HepG2 (cell line): ENCODE measurements around the gene PMM2. TPM values are rescaled to one million over a fixed set of nuclear protein-coding genes. Genes with fewer than 3 reads are reported as not detected.

Experiments
- ATF7 ChIP-seq, 2 experiments: fragments of 450-650 bp in 1 of 2; sonication (generic) in 1 of 2; formaldehyde crosslinking in 1 of 2; IDR thresholded peaks; 2 replicates each; pipeline versions ENCODE4 v1.4.0 to v1.6.1; 2016 to 2020; ENCODE audit warnings: antibody characterized with exemption in 1 of 2, mild to moderate bottlenecking in 1 of 2, missing genetic modification reagents in 1 of 2
- CBX5 ChIP-seq: sonication (generic); formaldehyde crosslinking; IDR thresholded peaks from 2 replicates; pipeline ENCODE4 v1.4.0; 2020; ENCODE audit warnings: missing genetic modification reagents, borderline replicate concordance
- CERS6 ChIP-seq: sonication (generic); formaldehyde crosslinking; IDR thresholded peaks from 2 replicates; pipeline ENCODE4 v1.5.0; 2020; ENCODE audit warnings: missing genetic modification reagents
- CHD2 ChIP-seq: IDR thresholded peaks from 2 replicates; pipeline ENCODE4 v1.6.1; 2011; ENCODE audit warnings: low read depth, low read length, improper control_type of control experiment
- E2F2 ChIP-seq: sonication (generic); formaldehyde crosslinking; IDR thresholded peaks from 2 replicates; pipeline ENCODE4 v1.4.0; 2020; ENCODE audit warnings: missing genetic modification reagents, borderline replicate concordance
- ETV6 ChIP-seq: sonication (generic); formaldehyde crosslinking; conservative IDR thresholded peaks from 2 replicates; pipeline ENCODE4 v1.4.0; 2020; ENCODE audit warnings: missing genetic modification reagents
- FOXJ3 ChIP-seq: sonication (generic); formaldehyde crosslinking; IDR thresholded peaks from 2 replicates; pipeline ENCODE4 v1.4.0; 2020; ENCODE audit warnings: missing genetic modification reagents, mild to moderate bottlenecking, borderline replicate concordance
- FOXK1 ChIP-seq: sonication (generic); formaldehyde crosslinking; IDR thresholded peaks from 2 replicates; pipeline ENCODE4 v1.4.0; 2020; ENCODE audit warnings: low read depth, missing genetic modification reagents, borderline replicate concordance
- HDAC2 ChIP-seq: sonication (generic); formaldehyde crosslinking; IDR thresholded peaks from 2 replicates; pipeline ENCODE4 v1.4.0; 2020; ENCODE audit warnings: missing genetic modification reagents
- HNF4A ChIP-seq: sonication (generic); formaldehyde crosslinking; IDR thresholded peaks from 2 replicates; pipeline ENCODE4 v1.4.0; 2020; ENCODE audit warnings: missing genetic modification reagents
- KMT2A ChIP-seq: sonication (generic); formaldehyde crosslinking; IDR thresholded peaks from 2 replicates; pipeline ENCODE4 v1.4.0; 2020; ENCODE audit warnings: missing genetic modification reagents
- ONECUT2 ChIP-seq: sonication (generic); formaldehyde crosslinking; IDR thresholded peaks from 2 replicates; pipeline ENCODE4 v1.4.0; 2020; ENCODE audit warnings: missing genetic modification reagents
- SPEN ChIP-seq: sonication (generic); formaldehyde crosslinking; IDR thresholded peaks from 2 replicates; pipeline ENCODE4 v1.5.1; 2020; ENCODE audit warnings: low read depth, mild to moderate bottlenecking, missing genetic modification reagents
- ZNF274 ChIP-seq: sonication (generic); formaldehyde crosslinking; IDR thresholded peaks from 2 replicates; pipeline ENCODE4 v1.5.1; 2020; ENCODE audit warnings: mild to moderate bottlenecking, missing genetic modification reagents
- ZNF556 ChIP-seq: sonication (generic); formaldehyde crosslinking; IDR thresholded peaks from 2 replicates; pipeline ENCODE4 v1.4.0; 2020; ENCODE audit warnings: mild to moderate bottlenecking, missing genetic modification reagents, borderline replicate concordance
- ZNF710 ChIP-seq: sonication (generic); formaldehyde crosslinking; IDR thresholded peaks from 2 replicates; pipeline ENCODE4 v1.5.0; 2020; ENCODE audit warnings: mild to moderate bottlenecking, missing genetic modification reagents, borderline replicate concordance
- ZSCAN12 ChIP-seq: sonication (generic); formaldehyde crosslinking; IDR thresholded peaks from 2 replicates; pipeline ENCODE4 v1.9.0; 2021; ENCODE audit warnings: mild to moderate bottlenecking, missing genetic modification reagents
- polyA plus RNA-seq, 8 experiments: library from polyadenylated mRNA; depleted of rRNA in 3 of 8; stranded (reverse) in 7 of 8; unstranded in 1 of 8; fragments of >200 nt; fragmentation: Illumina TruSeq in 4 of 8; extraction: Trizol in 4 of 8; gene quantifications; 2 replicates each; pipeline versions ENCODE4 v1.2.1 to v1.2.3, GENCODE V29; 2011 to 2016; ENCODE audit warnings: low read depth in 4 of 8, missing spikeins in 1 of 8, mixed read lengths in 1 of 8; ENCODE audit not compliant: insufficient read depth in 1 of 8
- total RNA-seq, 5 experiments: library from RNA; depleted of rRNA; stranded (reverse); fragments of >200 nt; fragmentation: Illumina TruSeq; extraction: Trizol; gene quantifications; 2 replicates each; pipeline ENCODE4 v1.2.3, GENCODE V29; 2016; ENCODE audit warnings: low read depth in 1 of 5
- TF ChIP-seq, protein P1 (sequence below): IDR thresholded peaks from 2 replicates; pipeline ENCODE4 v1.6.1; 2016
- TF ChIP-seq, protein P2 (sequence below): sonication (generic); formaldehyde crosslinking; IDR thresholded peaks from 2 replicates; pipeline ENCODE4 v1.8.1; 2023; ENCODE audit warnings: mild to moderate bottlenecking, missing genetic modification reagents
- TF ChIP-seq, protein P3 (sequence below): sonication (generic); formaldehyde crosslinking; conservative IDR thresholded peaks from 2 replicates; pipeline ENCODE4 v1.4.0; 2020; ENCODE audit warnings: mild to moderate bottlenecking, missing genetic modification reagents, moderate library complexity
- TF ChIP-seq, protein P4 (sequence below): sonication (generic); formaldehyde crosslinking; IDR thresholded peaks from 2 replicates; pipeline ENCODE4 v1.4.0; 2020; ENCODE audit warnings: mild to moderate bottlenecking, missing genetic modification reagents

PMM2 gene
- total and polyA plus RNA-seq, 2 of the 13 experiments (the other 11 are each of a cell fraction or from before 2014, with no cell fraction given) = 52.2 to 93.7 TPM

- TF ChIP-seq, protein P1, sequence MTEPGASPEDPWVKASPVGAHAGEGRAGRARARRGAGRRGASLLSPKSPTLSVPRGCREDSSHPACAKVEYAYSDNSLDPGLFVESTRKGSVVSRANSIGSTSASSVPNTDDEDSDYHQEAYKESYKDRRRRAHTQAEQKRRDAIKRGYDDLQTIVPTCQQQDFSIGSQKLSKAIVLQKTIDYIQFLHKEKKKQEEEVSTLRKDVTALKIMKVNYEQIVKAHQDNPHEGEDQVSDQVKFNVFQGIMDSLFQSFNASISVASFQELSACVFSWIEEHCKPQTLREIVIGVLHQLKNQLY (CRISPR knock-in tag) = no peak
- TF ChIP-seq ETV6 (no peak), ZNF556 (CRISPR knock-in tag) (no peak), CBX5 (0 out of 2 replicates have a peak, but pooled peaks have one; percentile 37), ATF7 (IDR thresholded peaks at IDR 0.05) (no peak), ATF7 (CRISPR knock-in tag; IDR thresholded peaks at IDR 0.05) (0 out of 2 replicates have a peak, but pooled peaks have one; percentile 17), ONECUT2 (CRISPR knock-in tag) (no peak), FOXK1 (CRISPR knock-in tag) (peak; percentile 53; the same call in 1 of the 2 replicates), FOXJ3 (no peak), ZNF274 (no peak), ZNF710 (CRISPR knock-in tag) (no peak), ZSCAN12 (CRISPR knock-in tag) (no peak), KMT2A (CRISPR knock-in tag) (no peak), HDAC2 (no peak), E2F2 (CRISPR knock-in tag) (no peak), CERS6 (CRISPR knock-in tag) (no peak), CHD2 (no peak), HNF4A (peak; percentile 46), SPEN (CRISPR knock-in tag) (no peak)
- TF ChIP-seq, protein P2, sequence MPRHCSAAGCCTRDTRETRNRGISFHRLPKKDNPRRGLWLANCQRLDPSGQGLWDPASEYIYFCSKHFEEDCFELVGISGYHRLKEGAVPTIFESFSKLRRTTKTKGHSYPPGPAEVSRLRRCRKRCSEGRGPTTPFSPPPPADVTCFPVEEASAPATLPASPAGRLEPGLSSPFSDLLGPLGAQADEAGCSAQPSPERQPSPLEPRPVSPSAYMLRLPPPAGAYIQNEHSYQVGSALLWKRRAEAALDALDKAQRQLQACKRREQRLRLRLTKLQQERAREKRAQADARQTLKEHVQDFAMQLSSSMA (CRISPR knock-in tag) = no peak
- TF ChIP-seq, protein P3, sequence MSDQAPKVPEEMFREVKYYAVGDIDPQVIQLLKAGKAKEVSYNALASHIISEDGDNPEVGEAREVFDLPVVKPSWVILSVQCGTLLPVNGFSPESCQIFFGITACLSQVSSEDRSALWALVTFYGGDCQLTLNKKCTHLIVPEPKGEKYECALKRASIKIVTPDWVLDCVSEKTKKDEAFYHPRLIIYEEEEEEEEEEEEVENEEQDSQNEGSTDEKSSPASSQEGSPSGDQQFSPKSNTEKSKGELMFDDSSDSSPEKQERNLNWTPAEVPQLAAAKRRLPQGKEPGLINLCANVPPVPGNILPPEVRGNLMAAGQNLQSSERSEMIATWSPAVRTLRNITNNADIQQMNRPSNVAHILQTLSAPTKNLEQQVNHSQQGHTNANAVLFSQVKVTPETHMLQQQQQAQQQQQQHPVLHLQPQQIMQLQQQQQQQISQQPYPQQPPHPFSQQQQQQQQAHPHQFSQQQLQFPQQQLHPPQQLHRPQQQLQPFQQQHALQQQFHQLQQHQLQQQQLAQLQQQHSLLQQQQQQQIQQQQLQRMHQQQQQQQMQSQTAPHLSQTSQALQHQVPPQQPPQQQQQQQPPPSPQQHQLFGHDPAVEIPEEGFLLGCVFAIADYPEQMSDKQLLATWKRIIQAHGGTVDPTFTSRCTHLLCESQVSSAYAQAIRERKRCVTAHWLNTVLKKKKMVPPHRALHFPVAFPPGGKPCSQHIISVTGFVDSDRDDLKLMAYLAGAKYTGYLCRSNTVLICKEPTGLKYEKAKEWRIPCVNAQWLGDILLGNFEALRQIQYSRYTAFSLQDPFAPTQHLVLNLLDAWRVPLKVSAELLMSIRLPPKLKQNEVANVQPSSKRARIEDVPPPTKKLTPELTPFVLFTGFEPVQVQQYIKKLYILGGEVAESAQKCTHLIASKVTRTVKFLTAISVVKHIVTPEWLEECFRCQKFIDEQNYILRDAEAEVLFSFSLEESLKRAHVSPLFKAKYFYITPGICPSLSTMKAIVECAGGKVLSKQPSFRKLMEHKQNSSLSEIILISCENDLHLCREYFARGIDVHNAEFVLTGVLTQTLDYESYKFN = peak; percentile 39
- TF ChIP-seq, protein P4, sequence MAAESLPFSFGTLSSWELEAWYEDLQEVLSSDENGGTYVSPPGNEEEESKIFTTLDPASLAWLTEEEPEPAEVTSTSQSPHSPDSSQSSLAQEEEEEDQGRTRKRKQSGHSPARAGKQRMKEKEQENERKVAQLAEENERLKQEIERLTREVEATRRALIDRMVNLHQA (CRISPR knock-in tag) = no peak
Measured at GRCh38 chr16:8872071-8872470, 74.4 kb downstream of the PMM2 start (continued).
